Hepatocyte (in vitro differentiated cells): ENCODE measurements around the gene WWTR1. TPM values are rescaled to one million over a fixed set of nuclear protein-coding genes. Genes with fewer than 3 reads are reported as not detected.

ENCODE experiments used
- DNase-seq: peaks from one replicate; pipeline ENCODE4 v3.0.0-alpha.2; 2016; ENCODE audit warnings: low spot score
- H2AFZ ChIP-seq: fragments of 200-600 bp; sonication (generic); 2 replicates; pipeline ENCODE4 v1.6.0; 2016; ENCODE audit warnings: antibody characterized with exemption, mild to moderate bottlenecking
- H3K27ac ChIP-seq: fragments of 200-600 bp; sonication (generic); 2 replicates; pipeline ENCODE4 v1.5.1; 2016; ENCODE audit warnings: mild to moderate bottlenecking
- H3K27me3 ChIP-seq: fragments of 200-600 bp; sonication (generic); 2 replicates; pipeline ENCODE4 v1.6.1; 2016
- H3K36me3 ChIP-seq: fragments of 200-600 bp; sonication (generic); replicated peaks from 2 replicates; pipeline ENCODE4 v1.5.1; 2016; ENCODE audit warnings: low read depth; ENCODE audit not compliant: insufficient read depth
- H3K4me1 ChIP-seq: fragments of 200-600 bp; sonication (generic); 2 replicates; pipeline ENCODE4 v1.5.1; 2016; ENCODE audit warnings: mild to moderate bottlenecking, moderate library complexity; ENCODE audit not compliant: insufficient read depth
- H3K4me2 ChIP-seq: fragments of 200-600 bp; sonication (generic); 2 replicates; pipeline ENCODE4 v1.6.0; 2016
- H3K4me3 ChIP-seq: fragments of 200-600 bp; sonication (generic); 2 replicates; pipeline ENCODE4 v1.5.1; 2016; ENCODE audit warnings: mild to moderate bottlenecking
- H3K79me2 ChIP-seq: fragments of 200-600 bp; sonication (generic); 2 replicates; pipeline ENCODE4 v1.6.0; 2017; ENCODE audit warnings: mild to moderate bottlenecking
- H3K9me2 ChIP-seq: fragments of 200-600 bp; sonication (generic); replicated peaks from 2 replicates; pipeline ENCODE4 v1.6.0; 2017; ENCODE audit warnings: mild to moderate bottlenecking; ENCODE audit not compliant: insufficient read depth
- H3K9me3 ChIP-seq: fragments of 200-600 bp; sonication (generic); 2 replicates; pipeline ENCODE4 v1.5.1; 2016; ENCODE audit warnings: low read depth, mild to moderate bottlenecking
- H4K20me1 ChIP-seq: fragments of 200-600 bp; sonication (generic); 2 replicates; pipeline ENCODE4 v1.6.0; 2016; ENCODE audit warnings: mild to moderate bottlenecking; ENCODE audit not compliant: insufficient read depth, poor library complexity, severe bottlenecking
- CTCF ChIP-seq: fragments of 200-600 bp; sonication (generic); IDR thresholded peaks from 2 replicates; pipeline ENCODE4 v1.5.1; 2016; ENCODE audit warnings: antibody characterized with exemption, mild to moderate bottlenecking; ENCODE audit not compliant: poor library complexity
- EZH2 ChIP-seq: fragments of 200-600 bp; sonication (generic); IDR thresholded peaks from 2 replicates; pipeline ENCODE4 v1.6.1; 2016; ENCODE audit warnings: antibody characterized with exemption, mild to moderate bottlenecking, borderline replicate concordance
- EZH2phosphoT487 ChIP-seq: fragments of 200-600 bp; sonication (generic); IDR thresholded peaks from one replicate; pipeline ENCODE4 v1.6.1; 2018; ENCODE audit warnings: antibody characterized with exemption, mild to moderate bottlenecking, low read depth, moderate library complexity; ENCODE audit not compliant: unreplicated experiment, severe bottlenecking
- WGBS: methylation state at CpG from one replicate; pipeline ENCODE4 v1.1.6; 2016; ENCODE audit warnings: low lambda C conversion rate; ENCODE audit errors: missing lambda C conversion rate; 5-methylcytosine and 5-hydroxymethylcytosine counted together
- polyA plus RNA-seq: library from polyadenylated mRNA; unstranded; fragments of >200 nt; fragmentation: Nextera tagmentation; extraction: Ambion mirVana; gene quantifications from 2 replicates; pipeline ENCODE4 v1.2.1, GENCODE V29; 2016
- total RNA-seq: library from RNA; depleted of rRNA; stranded (reverse); fragments of >200 nt; gene quantifications from 2 replicates; pipeline ENCODE4 v1.2.3, GENCODE V29; 2014

Gene WWTR1
- total and polyA plus RNA-seq, 2 experiments from 2014 or later, result 40.5 to 54.7 TPM

DNA sequence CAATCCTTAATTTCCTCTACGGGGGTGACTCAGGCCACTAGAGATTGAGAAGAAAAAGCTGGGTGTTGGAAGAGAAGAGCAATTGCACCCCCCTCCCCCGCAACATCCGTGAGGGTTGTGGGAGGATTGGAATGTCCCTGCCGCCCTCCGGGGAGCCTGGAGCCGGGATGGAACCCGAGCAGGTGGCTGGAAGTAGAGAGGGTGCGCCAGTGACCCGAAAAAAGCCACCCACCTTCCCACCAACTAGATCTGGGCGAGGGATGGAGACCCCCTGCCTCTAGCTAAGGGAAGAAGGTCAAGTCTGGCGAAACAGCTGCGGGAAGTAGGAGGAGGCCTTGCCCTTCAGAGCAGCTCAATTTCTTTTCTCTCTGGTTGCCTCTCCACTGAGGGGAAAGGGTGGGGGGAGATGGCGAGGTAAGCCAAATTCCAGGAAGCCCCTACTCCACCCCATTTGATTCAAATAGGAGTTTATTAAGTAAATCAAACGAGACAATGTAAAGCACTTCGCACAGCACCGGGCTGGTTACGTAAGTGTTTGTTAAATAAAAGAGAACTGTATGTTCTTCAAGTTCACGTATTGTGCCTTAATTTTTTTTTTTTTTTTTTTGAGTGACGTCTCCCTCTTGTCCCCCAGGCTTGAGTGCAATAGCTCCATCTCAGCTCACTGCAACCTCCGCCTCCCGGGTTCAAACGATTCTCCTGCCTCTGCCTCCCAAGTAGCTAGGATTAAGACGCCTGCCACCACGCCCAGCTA is 1.1 kb upstream of the WWTR1 start:
- H3K27ac ChIP-seq, result peak overlapping the region; percentile 99
- H3K79me2 ChIP-seq, result peaks cover 36% of the 10 kb centered on the region
- peaks cover 7% of the 10 kb centered on the region for H4K20me1 ChIP-seq
- H3K4me3 ChIP-seq, result peak overlapping the region; percentile 79
- no peak for TF ChIP-seq CTCF
- no peak for TF ChIP-seq EZH2phosphoT487
- no peak for TF ChIP-seq EZH2
- DNase-seq, result peak; percentile 62
- 32% methylated on average over 24 of the region's 24 CpGs for WGBS
- H3K9me3 ChIP-seq, result no peaks in the 10 kb centered on the region
- H3K9me2 ChIP-seq, result no peaks in the 10 kb centered on the region
- no peaks in the 10 kb centered on the region for H3K36me3 ChIP-seq
- H3K4me2 ChIP-seq, result peak overlapping the region; percentile 91
- H3K27me3 ChIP-seq, result no peaks in the 10 kb centered on the region
- peaks cover 27% of the 10 kb centered on the region for H3K4me1 ChIP-seq
- H2AFZ ChIP-seq, result peak overlapping the region; percentile 43

DNA sequence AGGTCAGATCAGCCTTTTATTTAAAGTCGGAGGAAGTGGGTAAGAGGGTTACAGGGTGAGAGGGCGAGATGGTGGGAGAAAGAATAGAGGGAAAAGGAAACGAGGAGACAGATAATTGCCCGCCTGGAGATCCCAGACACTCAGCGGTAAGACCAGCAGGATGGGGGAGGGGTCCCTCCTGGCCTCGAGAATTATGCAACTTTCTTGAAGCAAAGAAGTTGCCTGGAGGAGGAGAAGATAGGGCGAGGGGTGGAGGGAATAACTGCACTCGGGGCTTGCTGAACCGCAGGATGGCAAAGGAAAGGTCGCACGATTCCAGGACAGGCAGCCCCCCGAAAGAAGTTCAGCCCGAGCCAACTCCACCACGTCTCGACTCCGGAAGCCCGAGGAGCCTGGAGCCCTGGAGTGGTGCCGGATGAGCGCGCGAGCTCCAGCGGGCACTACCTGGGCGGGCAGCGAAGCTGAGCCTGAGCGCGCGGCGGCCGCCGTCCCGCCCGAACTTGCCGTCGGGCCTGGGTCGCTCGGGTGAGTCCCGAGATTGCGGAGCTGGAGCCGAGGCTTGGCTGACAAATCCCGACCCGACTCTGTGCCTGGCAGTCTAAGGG is 402 bp downstream of the WWTR1 start:
- Histone ChIP-seq H3K4me3 (peak overlapping the region; percentile 79), H4K20me1 (peaks cover 7% of the 10 kb centered on the region), H2AFZ (peak overlapping the region; percentile 43), H3K79me2 (peaks cover 48% of the 10 kb centered on the region), H3K36me3 (no peaks in the 10 kb centered on the region), H3K4me1 (peaks cover 34% of the 10 kb centered on the region), H3K4me2 (peak overlapping the region; percentile 91), H3K27ac (peak overlapping the region; percentile 99), H3K9me2 (no peaks in the 10 kb centered on the region), H3K27me3 (no peaks in the 10 kb centered on the region), H3K9me3 (no peaks in the 10 kb centered on the region)
- peak; percentile 80 for DNase-seq
- 2% methylated on average over 39 of the region's 41 CpGs for WGBS
- TF ChIP-seq EZH2, result no peak
- TF ChIP-seq CTCF, result no peak
- TF ChIP-seq EZH2phosphoT487, result no peak

DNA sequence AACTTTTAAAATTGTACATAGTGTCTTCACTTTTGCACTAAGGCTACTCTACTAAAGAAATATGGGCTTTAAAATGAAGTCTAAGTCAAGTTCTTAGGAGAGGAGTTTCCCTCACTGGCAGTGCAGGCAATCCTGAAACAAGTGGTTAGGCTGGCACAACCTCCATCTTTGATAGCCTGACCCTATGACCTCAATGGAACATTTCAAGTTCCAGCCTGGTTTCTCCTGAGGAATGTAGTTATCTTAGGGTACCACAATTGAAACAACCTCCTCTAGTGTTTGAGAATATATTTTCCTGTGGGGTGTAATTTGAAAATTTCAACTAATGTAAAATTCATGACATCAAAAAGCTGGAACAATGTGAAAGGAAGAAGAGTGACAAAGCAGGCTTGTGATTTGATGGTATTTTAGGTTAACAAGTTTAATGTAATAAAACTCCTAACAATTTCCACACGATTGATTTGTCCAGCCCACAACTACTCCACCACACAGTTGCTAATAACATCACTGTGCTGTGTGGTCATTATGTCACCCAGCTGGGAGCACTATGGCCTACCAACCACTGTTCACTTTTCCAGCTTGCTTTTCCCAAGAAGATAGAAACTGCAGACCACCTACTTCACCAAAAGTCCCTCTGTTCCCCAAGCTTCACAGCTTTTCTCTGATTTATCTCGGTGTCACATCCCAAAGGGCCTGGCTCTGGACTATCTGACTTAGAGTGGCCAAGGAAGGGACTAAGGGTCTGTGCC is 1.8 kb downstream of the WWTR1 start:
- WGBS, result 52% methylated on average over 2 of the region's 2 CpGs
- no peak for TF ChIP-seq CTCF
- no peak for TF ChIP-seq EZH2phosphoT487
- no peak for TF ChIP-seq EZH2
- Histone ChIP-seq H3K4me2 (peak overlapping the region; percentile 91), H3K79me2 (peaks cover 59% of the 10 kb centered on the region), H2AFZ (no peak overlapping the region), H3K9me2 (no peaks in the 10 kb centered on the region), H3K27ac (peak overlapping the region; percentile 99), H4K20me1 (peaks cover 9% of the 10 kb centered on the region), H3K9me3 (no peaks in the 10 kb centered on the region), H3K27me3 (no peaks in the 10 kb centered on the region), H3K4me3 (peak overlapping the region; percentile 79), H3K36me3 (no peaks in the 10 kb centered on the region), H3K4me1 (peaks cover 34% of the 10 kb centered on the region)
- DNase-seq, result no peak
